Transverse colon (tissue), 4 donors: ENCODE results near the gene TBK1. TPM values are rescaled to one million over a fixed set of nuclear protein-coding genes. Genes with fewer than 3 reads are reported as not detected.

Experiments used
- DNase-seq: peaks from one replicate; pipeline ENCODE4 v3.0.0-alpha.2; 2019
- H3K27ac ChIP-seq, 4 donors: fragments of 200-600 bp; sonication (generic); 2 replicates each; pipeline ENCODE4 v1.5.1; 2016 to 2018; ENCODE audit warnings: inconsistent platforms in 4 of 4
- H3K27me3 ChIP-seq: fragments of 200-600 bp; sonication (generic); 2 replicates; pipeline ENCODE4 v1.5.1; 2017; ENCODE audit warnings: inconsistent platforms
- H3K36me3 ChIP-seq, 4 donors: fragments of 200-600 bp; sonication (generic); 2 replicates each; pipeline ENCODE4 v1.5.1; 2017 to 2019; ENCODE audit warnings: inconsistent platforms in 4 of 4
- H3K4me1 ChIP-seq, 4 donors: fragments of 200-600 bp; sonication (generic); 2 replicates each; pipeline ENCODE4 v1.5.1; 2017 to 2020; ENCODE audit warnings: inconsistent platforms in 4 of 4
- H3K4me3 ChIP-seq, 4 donors: fragments of 200-600 bp; sonication (generic); 1 replicate in 1 of 4; 2 replicates in 3 of 4; pipeline versions ENCODE4 v1.5.1 to v1.6.1; 2017 to 2019; ENCODE audit warnings: inconsistent platforms in 4 of 4
- H3K9me3 ChIP-seq, 2 donors: fragments of 200-600 bp; sonication (generic); 2 replicates each; pipeline ENCODE4 v1.5.1; 2017 to 2019; ENCODE audit warnings: inconsistent platforms in 2 of 2
- EP300 ChIP-seq: sonication (generic); formaldehyde crosslinking; IDR thresholded peaks from one replicate; pipeline ENCODE4 v1.6.1; 2017; ENCODE audit warnings: antibody characterized with exemption, low read depth
- POLR2A ChIP-seq: fragments of 450-650 bp; IDR thresholded peaks from one replicate; pipeline ENCODE4 v1.6.1; 2016; ENCODE audit warnings: antibody characterized with exemption, mild to moderate bottlenecking, moderate library complexity
- POLR2AphosphoS5 ChIP-seq, 3 donors: sonication (generic); formaldehyde crosslinking; IDR thresholded peaks; one replicate each; pipeline ENCODE4 v1.6.1; 2016; ENCODE audit warnings: antibody characterized with exemption in 3 of 3
- WGBS, 2 donors: methylation state at CpG; one replicate each; pipeline ENCODE4 v1.1.5; 2018; ENCODE audit warnings: low coverage in 1 of 2; 5-methylcytosine and 5-hydroxymethylcytosine counted together
- in situ Hi-C, 4 donors: fragments of 200-750 bp; cut with MboI; loops; one replicate each; pipeline versions ENCODE4 v1.15.0 to v1.15.1; 2017; ENCODE audit warnings: low sequenced_read_pairs in 3 of 4, low pct_ligation_motif_present in 1 of 4, low pct_unique_long_range_greater_than_20kb in 1 of 4
- intact Hi-C: fragments of 100-400 bp; cut with DNase I; formaldehyde crosslinking; loops from one replicate; pipeline ENCODE4 v1.15.1; 2023; ENCODE audit warnings: low total_unique reads
- total RNA-seq, 4 donors: library from RNA; depleted of rRNA; stranded (reverse); fragments of >200 nt; gene quantifications; one replicate each; pipeline ENCODE4 v1.1.0, GENCODE V29; 2016
- TF ChIP-seq, protein P1 (sequence below), 5 experiments: fragments of 200-600 bp in 3 of 5; fragments of 450-650 bp in 2 of 5; sonication (generic) in 3 of 5; IDR thresholded peaks; 1 replicate in 2 of 5; 2 replicates in 3 of 5; pipeline ENCODE4 v1.5.1; 2016 to 2017; ENCODE audit warnings: antibody characterized with exemption in 5 of 5, inconsistent platforms in 3 of 5, mild to moderate bottlenecking in 2 of 5, moderate library complexity in 1 of 5

The TBK1 gene
- total RNA-seq, 4 donors from 2014 or later, result 6.4 to 25.9 (median 17.1) TPM

DNA sequence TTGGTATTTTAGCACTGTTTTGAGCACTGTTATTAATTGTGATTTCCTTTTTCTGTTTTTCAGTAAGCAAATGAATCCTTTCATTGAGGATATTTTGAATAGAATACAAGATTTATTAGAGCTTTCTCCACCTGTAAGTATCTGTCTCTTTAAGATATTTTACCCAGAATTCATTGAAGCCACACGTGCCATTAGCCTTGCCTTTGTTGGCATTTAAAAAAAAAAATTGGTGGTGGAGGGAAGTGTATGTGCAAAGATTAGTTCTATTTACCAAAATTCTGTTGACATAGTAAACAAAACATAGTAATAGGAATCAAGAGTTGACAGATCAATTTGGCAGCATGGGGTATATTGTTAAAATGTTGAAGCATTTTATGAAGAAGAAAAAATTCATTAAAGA is 23.9 kb upstream of the TBK1 start:
- WGBS, 2 donors, result 44 to 48% methylated on average over 1 of the region's 1 CpG
- in situ Hi-C loops (loop anchor here in 1 of 4 donors (25.0 kb wide), 1 partner anchor 284 kb away; no protein-coding TSS in a partner anchor), intact Hi-C loops (no loop called here)
- Histone ChIP-seq H3K27ac (no peak overlapping the region), H3K4me1 (no peaks in the 10 kb centered on the region), H3K4me3 (no peak overlapping the region), H3K9me3 (no peaks in the 10 kb centered on the region), H3K27me3 (no peaks in the 10 kb centered on the region), H3K36me3 (peaks cover 0 to 79% (median 39%) of the 10 kb centered on the region in 4 donors)
- TF ChIP-seq, protein P1, sequence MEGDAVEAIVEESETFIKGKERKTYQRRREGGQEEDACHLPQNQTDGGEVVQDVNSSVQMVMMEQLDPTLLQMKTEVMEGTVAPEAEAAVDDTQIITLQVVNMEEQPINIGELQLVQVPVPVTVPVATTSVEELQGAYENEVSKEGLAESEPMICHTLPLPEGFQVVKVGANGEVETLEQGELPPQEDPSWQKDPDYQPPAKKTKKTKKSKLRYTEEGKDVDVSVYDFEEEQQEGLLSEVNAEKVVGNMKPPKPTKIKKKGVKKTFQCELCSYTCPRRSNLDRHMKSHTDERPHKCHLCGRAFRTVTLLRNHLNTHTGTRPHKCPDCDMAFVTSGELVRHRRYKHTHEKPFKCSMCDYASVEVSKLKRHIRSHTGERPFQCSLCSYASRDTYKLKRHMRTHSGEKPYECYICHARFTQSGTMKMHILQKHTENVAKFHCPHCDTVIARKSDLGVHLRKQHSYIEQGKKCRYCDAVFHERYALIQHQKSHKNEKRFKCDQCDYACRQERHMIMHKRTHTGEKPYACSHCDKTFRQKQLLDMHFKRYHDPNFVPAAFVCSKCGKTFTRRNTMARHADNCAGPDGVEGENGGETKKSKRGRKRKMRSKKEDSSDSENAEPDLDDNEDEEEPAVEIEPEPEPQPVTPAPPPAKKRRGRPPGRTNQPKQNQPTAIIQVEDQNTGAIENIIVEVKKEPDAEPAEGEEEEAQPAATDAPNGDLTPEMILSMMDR (IDR thresholded peaks at IDR 0.05), result no peak
- TF ChIP-seq POLR2AphosphoS5 (IDR thresholded peaks at IDR 0.05), result no peak
- TF ChIP-seq POLR2A, result no peak
- no peak for DNase-seq

DNA sequence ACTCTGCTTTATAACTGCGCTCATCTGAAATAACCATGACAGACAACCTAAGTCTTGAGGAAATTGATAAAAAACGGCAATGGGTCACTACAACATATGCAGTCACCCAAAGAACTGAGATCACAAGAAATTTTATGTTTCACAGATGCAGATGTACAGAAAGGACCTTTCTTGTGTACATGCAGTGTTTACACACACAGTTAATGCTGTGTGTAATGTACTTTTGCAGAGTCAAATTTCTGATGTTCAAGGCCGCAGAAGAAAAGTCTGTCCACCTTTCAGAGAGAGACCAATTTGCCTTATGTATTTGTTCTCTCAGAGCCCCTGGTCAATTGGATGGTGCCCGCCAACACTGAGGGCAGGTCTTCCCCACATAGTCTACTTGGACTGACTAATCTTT is 23.0 kb upstream of the TBK1 start:
- Histone ChIP-seq H3K9me3 (no peaks in the 10 kb centered on the region), H3K4me3 (no peak overlapping the region), H3K27me3 (no peaks in the 10 kb centered on the region), H3K4me1 (no peaks in the 10 kb centered on the region), H3K27ac (no peak overlapping the region), H3K36me3 (peaks cover 0 to 79% (median 38%) of the 10 kb centered on the region in 4 donors)
- in situ Hi-C loops (loop anchor here in 1 of 4 donors (25.0 kb wide), 1 partner anchor 283 kb away; no protein-coding TSS in a partner anchor), intact Hi-C loops (no loop called here)
- 95 to 96% methylated on average over 4 of the region's 4 CpGs for WGBS, 2 donors
- no peak for TF ChIP-seq POLR2AphosphoS5 (IDR thresholded peaks at IDR 0.05)
- TF ChIP-seq, protein P1 (IDR thresholded peaks at IDR 0.05), result no peak
- TF ChIP-seq EP300, result no peak
- TF ChIP-seq POLR2A, result no peak
- DNase-seq, result no peak

DNA sequence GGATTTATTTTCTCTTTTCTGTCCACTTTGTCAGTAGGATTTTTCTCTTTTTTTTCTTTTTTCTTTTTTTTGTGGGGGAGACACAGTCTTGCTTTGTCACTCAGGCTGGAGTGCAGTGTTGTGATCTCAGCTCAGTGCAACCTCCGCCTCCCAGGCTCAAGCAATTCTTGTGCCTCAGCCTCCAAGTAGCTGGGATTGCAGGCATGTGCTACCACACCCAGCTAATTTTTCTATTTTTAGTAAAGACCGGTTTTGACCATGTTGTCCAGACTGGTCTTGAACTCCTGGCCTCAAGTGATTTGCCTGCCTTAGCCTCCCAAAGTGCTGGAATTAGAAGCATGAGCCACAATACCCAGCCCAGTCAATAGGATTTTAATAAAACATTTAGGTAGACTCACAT is 21.0 kb upstream of the TBK1 start:
- Histone ChIP-seq H3K4me3 (no peak overlapping the region), H3K27ac (no peak overlapping the region), H3K36me3 (peaks cover 0 to 79% (median 38%) of the 10 kb centered on the region in 4 donors), H3K4me1 (no peaks in the 10 kb centered on the region), H3K9me3 (no peaks in the 10 kb centered on the region), H3K27me3 (no peaks in the 10 kb centered on the region)
- intact Hi-C loops (no loop called here), in situ Hi-C loops (loop anchor here in 1 of 4 donors (25.0 kb wide), 1 partner anchor 281 kb away; no protein-coding TSS in a partner anchor)
- TF ChIP-seq, protein P1 (IDR thresholded peaks at IDR 0.05), result no peak
- TF ChIP-seq POLR2A (no peak), EP300 (no peak), POLR2AphosphoS5 (IDR thresholded peaks at IDR 0.05) (no peak)
- 80 to 100% methylated on average over 1 to 2 of the region's 2 CpGs for WGBS, 2 donors
- no peak for DNase-seq

DNA sequence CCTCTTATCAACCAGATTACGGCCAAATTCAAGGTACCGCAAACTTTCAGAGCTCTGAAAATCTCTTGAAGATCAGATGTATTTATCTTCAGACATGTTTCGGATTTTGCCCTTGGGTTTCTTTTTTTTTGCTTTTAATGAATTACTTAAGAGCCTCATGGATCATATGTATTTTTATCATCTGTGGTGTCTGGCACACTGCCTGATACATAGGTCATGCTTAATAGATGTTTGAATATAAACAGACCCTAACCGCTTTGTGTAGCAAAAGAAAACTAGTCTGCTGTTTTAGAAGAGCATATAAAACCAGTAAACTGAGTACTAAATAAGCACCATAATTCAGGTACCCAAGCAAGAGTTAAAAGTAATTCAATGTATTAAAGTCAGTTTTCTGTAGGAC is 20.1 kb upstream of the TBK1 start:
- intact Hi-C loops (no loop called here), in situ Hi-C loops (loop anchor here in 1 of 4 donors (25.0 kb wide), 1 partner anchor 281 kb away; no protein-coding TSS in a partner anchor)
- Histone ChIP-seq H3K9me3 (no peaks in the 10 kb centered on the region), H3K36me3 (peaks cover 0 to 79% (median 39%) of the 10 kb centered on the region in 4 donors), H3K4me1 (no peaks in the 10 kb centered on the region), H3K27me3 (no peaks in the 10 kb centered on the region), H3K4me3 (no peak overlapping the region), H3K27ac (no peak overlapping the region)
- 93 to 94% methylated on average over 4 of the region's 4 CpGs for WGBS, 2 donors
- no peak for DNase-seq
- TF ChIP-seq EP300 (no peak), POLR2AphosphoS5 (IDR thresholded peaks at IDR 0.05) (no peak), POLR2A (no peak)
- TF ChIP-seq, protein P1 (IDR thresholded peaks at IDR 0.05), result no peak
